Adrenal gland (tissue), 5 donors: ENCODE measurements around the gene CLDN24.

Experiments
- CTCF ChIP-seq, 6 experiments: fragments of 450-650 bp in 4 of 6; fragments of 200-600 bp in 2 of 6; sonication (generic) in 1 of 6; IDR thresholded peaks; 1 replicate in 5 of 6; 2 replicates in 1 of 6; pipeline versions ENCODE4 v1.5.1 to v1.8.0; 2016 to 2021; ENCODE audit warnings: antibody characterized with exemption in 6 of 6, mild to moderate bottlenecking in 2 of 6, moderate library complexity in 1 of 6
- POLR2A ChIP-seq, 2 donors: fragments of 450-650 bp; IDR thresholded peaks; one replicate each; pipeline ENCODE4 v1.6.1; 2017; ENCODE audit warnings: antibody characterized with exemption in 2 of 2, mild to moderate bottlenecking in 2 of 2, moderate library complexity in 1 of 2
- donor health status: DM: no; HTN: no; CAD: no.

GRCh38 chr4:183353557-183353956 lies 31.3 kb upstream of the CLDN24 start:
- no peak for TF ChIP-seq POLR2A (IDR thresholded peaks at IDR 0.05)
- no peak for TF ChIP-seq CTCF (IDR thresholded peaks at IDR 0.05)
